ENCODE measurements around the gene PCED1B.
"Not testable (repeated sequence)": the region's sequence is repeated elsewhere in the genome, so short reads cannot be mapped to it uniquely, and the experiment has no call there.

The PCED1B gene

GRCh38 chr12:47164724-47165439 lies 85.5 kb downstream of the PCED1B start:
- no peak for DNase-seq (ENCODE audit: low read depth)

DNA sequence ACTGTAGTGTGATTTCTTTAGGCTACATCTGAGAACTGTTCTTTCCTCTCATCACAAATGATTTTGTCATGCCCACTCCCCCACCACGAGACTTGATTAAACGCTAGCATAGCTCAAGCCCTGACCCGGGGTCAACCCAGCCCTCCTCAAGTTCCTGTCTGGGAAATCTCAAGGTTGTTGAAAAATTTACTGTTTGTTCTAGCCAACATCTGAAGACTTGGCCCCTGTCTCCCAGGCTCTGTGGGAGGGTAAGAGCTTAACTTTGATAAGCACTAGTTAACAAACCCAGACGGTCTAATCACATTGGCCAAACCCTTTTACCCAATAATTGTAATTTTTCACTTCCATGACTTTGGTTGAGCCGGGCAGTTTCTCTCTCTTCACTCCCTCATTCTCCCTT lies 86.5 kb downstream of the PCED1B start:
- DNase-seq (ENCODE audit: low read depth), result no peak

- no peak for DNase-seq (ENCODE audit: low read depth)
Observed at GRCh38 chr12:47166365-47166764, 86.9 kb downstream of the PCED1B start.

GRCh38 chr12:47170281-47170680 lies 90.9 kb downstream of the PCED1B start:
- not testable (repeated sequence) for DNase-seq (ENCODE audit: low read depth)

DNA sequence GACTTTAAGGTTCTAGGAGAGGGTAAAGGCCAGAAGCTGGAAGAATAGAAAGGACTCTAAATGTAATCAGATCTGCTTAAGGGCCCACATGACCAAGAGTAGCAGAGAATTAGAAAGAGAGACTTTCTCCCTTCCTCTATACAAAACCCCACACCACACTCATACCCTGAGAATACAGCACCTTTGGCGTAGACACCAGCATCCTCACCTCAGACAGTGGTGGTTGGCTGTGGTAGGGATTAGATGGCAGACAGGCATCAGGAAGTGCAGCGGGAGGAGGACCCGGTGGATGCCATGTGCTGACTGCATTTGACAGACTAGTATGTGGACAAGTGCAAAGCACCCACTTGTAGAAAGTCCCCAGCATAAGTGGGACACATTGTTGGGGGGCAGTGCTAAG lies 98.6 kb downstream of the PCED1B start:
- DNase-seq (ENCODE audit: low read depth), result no peak

- not testable (repeated sequence) for DNase-seq (ENCODE audit: low read depth)
Observed at GRCh38 chr12:47182164-47182938, 102.9 kb downstream of the PCED1B start.

DNA sequence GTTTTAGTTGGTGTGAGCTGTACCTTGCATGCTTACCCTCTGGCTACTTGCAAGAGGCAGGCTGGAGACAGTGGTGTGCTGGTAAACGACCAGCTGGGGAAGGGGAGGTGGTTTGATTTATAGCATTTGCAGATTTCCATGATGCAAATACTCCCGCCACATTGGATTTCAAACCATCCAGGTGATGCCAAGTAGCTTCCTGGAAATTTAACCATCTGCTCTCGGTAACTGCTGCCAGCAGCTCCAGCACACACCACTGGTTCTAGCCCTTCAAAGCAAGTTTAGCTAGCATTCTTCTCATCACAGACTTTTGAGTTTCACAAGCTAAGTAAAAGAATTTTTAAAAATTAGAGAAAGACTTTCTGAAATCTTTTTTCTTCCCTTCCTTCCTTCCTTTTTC lies 104.8 kb downstream of the PCED1B start:
- no peak for DNase-seq (ENCODE audit: low read depth)

DNA sequence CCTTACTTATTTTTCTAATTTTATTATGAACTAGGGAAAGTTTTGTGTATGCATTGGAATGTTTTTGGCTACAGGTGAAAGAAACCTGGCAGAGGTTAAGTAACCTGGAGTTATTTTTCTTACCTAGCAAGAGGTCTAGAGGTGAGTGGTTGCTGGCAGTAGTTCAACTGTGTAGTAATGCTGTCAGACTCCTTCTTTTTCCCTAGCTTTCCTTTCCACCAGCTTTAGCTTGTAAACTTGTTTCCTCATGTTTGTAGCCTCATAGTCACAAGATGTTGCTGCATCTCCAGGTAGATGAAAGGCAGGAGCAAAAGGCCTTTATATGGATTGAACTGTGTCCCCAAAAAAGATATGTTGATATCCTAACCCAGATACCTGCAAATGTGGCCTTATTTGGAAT lies 105.4 kb downstream of the PCED1B start:
- no peak for DNase-seq (ENCODE audit: low read depth)

GRCh38 chr12:47186246-47186645 lies 106.8 kb downstream of the PCED1B start:
- no peak for DNase-seq (ENCODE audit: low read depth)

DNA sequence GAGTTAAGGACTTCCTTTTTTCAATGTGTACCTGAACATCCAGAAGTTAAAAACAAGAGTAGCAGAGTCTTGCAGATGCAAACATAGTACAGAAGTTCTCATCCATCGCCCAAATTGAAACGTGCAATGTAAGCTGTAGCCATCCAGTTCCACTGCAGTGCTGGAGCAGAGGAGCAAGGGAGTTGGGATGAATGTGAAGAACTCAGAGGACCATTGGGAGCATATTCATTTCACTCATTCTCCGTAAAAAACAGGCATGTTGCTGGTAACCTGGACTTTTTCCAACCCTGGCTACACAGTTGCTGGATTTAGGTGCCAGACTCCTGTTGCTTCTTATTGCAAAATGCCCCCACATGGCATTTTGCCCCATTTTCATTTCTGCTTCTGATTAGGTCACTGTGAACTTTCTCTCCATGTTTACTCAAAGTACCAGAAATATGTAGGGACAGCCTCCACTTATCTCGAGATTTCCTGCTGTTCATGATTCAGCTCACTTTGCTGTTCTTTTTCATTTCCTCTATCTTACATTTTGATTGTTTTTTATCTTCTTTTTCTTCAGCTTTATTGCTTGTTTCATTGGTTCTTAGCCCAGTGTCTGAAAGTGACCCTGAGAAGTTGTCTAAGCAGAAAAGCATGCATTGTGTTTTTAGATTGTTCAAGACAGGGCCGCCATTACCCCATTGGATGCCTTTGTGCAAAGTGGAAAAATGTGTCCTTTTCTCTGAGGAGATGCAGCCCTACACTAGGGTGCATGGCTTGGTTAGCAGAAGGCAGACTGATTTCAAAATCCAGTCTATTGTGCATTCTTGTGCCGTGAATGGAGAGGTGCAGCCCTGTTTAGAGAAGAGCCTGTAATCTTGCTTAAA lies 109.4 kb downstream of the PCED1B start:
- DNase-seq (ENCODE audit: low read depth), result no peak

GRCh38 chr12:47189728-47190127 lies 110.3 kb downstream of the PCED1B start:
- DNase-seq (ENCODE audit: low read depth), result no peak

- no peak for DNase-seq (ENCODE audit: low read depth)
Observed at GRCh38 chr12:47190271-47190750, 110.9 kb downstream of the PCED1B start.

DNA sequence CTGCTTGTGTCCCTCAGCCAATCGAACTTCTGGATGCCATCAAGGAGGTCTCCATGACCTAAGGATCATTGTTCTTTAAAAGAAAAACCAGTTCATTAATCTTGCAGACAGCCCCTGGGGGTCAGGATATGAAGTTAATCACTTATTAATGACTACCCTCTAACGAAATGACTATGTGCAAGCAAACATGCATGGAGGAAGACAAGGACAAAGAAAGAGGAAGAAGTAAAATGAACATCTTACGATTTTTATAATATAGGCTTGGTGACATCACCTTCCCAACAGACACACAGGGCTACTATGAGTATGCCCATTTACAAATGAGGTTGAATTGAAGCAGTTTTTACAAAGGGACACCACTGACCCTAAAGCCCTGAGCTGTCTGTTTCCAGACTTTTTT lies 111.5 kb downstream of the PCED1B start:
- no peak for DNase-seq (ENCODE audit: low read depth)

- no peak for DNase-seq (ENCODE audit: low read depth)
Observed at GRCh38 chr12:47192051-47192450, 112.6 kb downstream of the PCED1B start.

DNA sequence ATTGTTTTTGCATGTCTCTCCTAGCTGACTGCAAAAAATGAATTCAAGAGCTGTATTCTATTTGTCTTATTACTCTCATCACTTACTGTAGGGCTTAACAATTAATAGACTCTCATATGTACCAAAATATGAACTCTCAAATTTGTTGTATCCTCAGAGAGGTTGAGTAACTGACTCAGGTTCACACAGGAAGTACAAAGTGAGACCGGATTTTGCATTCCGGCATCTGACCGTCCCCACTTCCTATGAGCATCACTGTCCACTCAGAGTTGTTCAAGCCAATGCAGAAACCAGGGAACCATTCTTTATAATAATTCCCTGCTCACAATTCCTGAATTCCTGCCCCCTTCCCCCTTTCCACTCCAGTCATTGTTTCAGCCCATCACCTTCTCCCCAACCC lies 113.6 kb downstream of the PCED1B start:
- no peak for DNase-seq (ENCODE audit: low read depth)

DNA sequence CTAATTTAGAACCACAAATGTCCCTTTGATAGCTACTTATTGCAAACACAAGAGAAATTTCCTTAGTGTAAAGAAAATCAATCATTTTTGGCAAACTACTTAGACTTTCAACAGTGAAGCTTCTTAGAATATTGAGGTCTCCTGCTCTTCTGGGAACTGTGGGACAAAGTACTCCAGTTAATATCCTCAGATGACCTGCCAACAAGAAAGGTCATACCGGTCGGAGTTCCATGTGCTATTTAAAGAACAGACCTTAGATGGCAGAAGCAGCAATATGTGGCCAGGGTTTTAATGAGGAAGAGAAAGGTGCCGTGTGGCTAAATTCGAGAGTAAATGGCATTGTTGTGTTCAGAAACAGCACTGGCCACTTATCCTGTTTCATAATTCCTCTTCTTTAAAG lies 115.1 kb downstream of the PCED1B start:
- no peak for DNase-seq (ENCODE audit: low read depth)

DNA sequence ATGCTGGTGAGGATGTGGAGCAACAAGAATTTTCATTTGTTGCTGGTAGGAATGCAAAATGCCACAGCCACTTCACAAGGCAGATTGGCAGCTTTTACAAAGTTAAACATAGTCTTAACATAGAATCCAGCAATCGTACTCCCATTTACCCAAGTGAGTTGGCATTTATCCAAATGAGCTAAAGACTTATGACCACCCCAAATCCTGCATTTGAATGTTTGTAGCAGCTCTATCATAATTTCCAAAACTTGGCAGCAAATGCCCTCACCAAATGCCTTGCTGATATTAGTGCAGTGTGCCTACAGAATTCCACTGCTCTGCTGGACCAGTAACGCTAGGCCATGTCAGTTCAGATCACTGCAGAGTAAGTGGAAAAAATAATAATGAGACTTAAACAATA lies 121.0 kb downstream of the PCED1B start:
- DNase-seq (ENCODE audit: low read depth), result no peak

DNA sequence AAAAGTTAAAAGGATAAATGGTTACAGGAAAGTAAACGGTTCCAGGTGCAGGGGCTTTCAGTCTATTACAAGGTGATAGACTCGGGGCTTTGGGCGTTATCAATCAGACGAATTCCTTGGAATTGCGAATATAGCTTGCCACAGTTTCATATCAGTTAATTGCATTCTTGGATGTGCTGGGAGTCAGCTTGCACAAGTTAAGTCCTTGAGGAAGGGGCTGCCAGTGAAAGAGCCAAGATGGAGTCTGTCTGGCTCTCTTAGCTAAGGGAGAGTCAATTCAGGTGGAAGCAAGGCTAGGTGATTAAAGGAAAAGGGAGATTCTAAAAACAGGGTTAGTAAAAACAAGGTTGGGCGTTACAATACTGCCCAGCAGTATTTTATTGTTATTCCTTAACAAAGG lies 121.8 kb downstream of the PCED1B start:
- DNase-seq (ENCODE audit: low read depth), result not testable (repeated sequence)

DNA sequence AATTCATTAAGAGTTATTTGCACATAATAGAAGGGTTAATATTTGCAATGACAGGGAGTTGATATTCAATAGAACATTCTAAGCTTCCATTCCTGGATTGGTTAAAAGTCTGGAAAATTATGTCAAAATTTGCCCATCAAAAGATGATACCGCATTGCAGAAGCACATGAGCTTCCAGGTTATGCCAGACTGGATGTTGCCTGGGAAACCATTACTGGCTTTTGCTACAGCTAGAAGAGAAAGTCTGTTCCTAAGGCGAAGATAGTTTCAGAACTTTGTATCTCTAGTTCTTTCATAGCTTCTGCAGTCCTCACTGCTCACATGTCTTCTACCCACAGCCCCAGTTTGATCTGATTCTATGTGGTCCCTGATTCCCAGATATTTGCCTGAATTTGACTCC lies 122.8 kb downstream of the PCED1B start:
- DNase-seq (ENCODE audit: low read depth), result no peak

GRCh38 chr12:47205532-47206449 lies 126.4 kb downstream of the PCED1B start:
- no peak for DNase-seq (ENCODE audit: low read depth)
